NCI-H748 (cell line): ENCODE measurements around the gene LRRC51.
"Not testable (repeated sequence)": the region's sequence is repeated elsewhere in the genome, so short reads cannot be mapped to it uniquely, and the experiment has no call there.

Source experiments
- DNase-seq: peaks from one replicate; lab custom pipeline; 2025; ENCODE audit not compliant: unreplicated experiment; lab: John Stamatoyannopoulos, UW

LRRC51 gene

DNA sequence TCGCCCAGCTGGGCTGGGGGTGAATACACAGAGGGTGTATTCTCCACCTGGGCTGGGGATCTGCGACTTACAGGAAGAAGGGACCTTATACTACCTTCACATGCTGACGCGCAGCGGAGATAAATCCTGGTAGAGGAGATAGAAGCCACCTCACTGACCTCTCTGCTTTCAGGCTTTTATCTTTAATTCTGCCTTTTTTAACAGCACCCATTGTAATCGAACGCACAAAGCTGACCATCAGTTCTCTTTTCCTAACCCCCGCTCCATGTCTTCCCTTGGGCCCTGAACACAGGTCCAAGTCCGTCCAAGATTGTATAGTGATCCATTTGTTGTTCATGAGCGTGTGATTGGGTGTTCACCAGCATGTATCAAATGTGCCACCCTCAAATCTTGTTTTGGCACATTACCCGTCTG, 23.1 kb downstream of the LRRC51 start:
- no peak for DNase-seq

GRCh38 chr11:72105888-72106287, 25.2 kb downstream of the LRRC51 start, which contains the start of gene TOMT:
TSS of gene TOMT (plus strand) at chr11:72105924. CDS start at chr11:72105952, 28 bp downstream.
- DNase-seq = no peak

GRCh38 chr11:72111300-72112142, 30.9 kb downstream of the LRRC51 start:
- DNase-seq = no peak

DNA sequence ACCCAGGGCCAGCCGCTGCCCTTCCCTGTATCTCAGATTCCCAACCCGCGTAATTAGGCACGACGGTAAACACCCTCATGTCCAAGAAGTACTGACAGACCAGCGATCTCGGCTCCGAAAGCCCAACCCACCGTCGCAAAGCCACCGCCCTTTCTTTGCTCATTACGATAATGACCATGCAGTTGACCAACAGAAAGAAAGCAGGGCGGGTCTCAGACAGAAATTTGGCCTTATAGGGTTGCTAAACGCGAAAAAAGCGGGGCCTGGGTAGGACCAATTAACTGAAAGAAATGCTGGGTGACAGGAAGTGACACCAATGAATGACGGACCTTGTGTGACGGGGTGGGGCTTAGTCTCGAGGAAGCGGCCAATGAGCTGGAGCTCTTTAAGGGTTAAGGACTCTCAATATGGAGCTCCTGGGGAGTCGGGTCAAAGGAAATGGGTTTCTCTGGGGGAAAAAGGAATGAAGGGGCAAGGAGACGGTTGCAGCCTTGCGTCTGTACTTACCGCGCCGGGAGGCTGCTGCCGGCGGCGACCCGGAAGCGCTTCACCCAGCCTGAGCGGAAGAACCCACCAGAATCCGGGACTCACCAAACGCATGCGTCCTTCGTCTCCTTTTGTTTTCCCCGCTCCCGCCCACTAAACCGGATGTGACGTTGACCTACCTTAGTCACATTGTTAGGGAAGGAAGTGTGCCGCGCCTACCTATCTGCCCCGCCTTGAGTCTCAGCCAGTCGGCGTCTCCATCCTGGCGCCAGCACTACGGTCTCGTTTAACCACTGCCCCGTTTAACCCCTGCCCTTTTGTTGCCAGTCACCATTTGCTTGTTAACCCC, 31.7 kb downstream of the LRRC51 start, which contains the start of gene ANAPC15:
ANAPC15 (minus strand) TSS at position 553 of the 835 bp plus-strand sequence. CDS start 1,419 bp downstream, outside the sequence.
- peak; percentile 100 for DNase-seq

GRCh38 chr11:72112978-72113808, 32.5 kb downstream of the LRRC51 start:
- no peak for DNase-seq

GRCh38 chr11:72114570-72114969, 33.9 kb downstream of the LRRC51 start:
- DNase-seq = no peak

- DNase-seq = no peak
Measured at GRCh38 chr11:72116019-72116755, 35.5 kb downstream of the LRRC51 start.

DNA sequence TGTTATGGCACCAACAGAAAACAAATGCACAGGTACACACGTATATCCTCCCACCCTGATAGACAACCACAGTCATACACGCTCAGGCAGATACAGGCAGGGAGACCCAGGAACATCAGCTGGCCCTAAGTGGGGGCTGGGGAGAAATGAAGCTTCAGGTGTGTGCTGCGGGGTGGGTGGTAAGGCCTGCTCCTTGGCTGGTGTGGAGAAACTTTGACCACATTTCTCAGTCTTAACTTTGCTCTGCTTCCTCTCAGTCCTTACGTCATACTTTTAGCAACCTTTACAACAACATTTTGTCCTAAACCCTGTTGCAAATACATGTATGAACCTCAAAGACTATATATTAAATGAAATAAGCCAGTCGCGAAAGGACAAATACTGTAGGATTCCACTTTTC, 38.5 kb downstream of the LRRC51 start:
- no peak for DNase-seq

DNA sequence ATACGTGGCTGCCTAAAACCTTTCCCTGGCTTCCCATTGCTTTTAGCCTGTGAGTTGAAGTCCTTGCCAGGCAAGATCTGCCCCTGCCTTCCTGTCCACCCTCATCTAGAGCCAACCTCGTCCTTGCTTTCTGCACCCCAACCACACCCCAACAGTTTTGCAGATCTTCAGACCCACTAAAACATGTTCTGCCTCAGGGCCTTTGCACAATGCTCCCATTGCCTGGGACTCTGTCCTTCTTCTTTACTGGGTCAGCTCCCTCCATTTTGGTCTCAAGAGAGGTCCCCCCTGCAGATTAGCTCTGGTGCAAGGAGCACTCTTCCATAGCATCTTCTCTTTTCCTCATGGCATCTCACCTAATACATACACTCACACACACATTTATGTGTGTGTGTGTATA, 40.3 kb downstream of the LRRC51 start:
- no peak for DNase-seq

DNA sequence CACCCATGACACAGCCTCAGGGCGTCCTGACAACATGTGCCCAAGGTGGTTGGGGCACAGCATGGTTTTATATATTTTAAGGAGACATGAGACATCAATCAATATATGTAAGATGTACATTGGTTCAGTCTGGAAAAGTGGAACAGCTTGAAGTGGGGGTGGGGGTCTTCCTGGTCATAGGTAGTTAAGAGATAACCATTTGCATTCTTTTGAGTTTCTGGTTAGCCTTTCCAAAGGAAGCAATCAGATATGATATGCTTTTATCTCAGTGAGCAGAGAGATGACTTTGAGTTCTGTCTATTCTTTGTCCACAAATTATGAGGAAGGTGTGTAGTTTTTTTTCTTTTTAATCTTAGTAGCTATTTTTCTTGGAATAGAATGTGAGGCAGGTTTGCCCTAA, 42.0 kb downstream of the LRRC51 start:
- no peak for DNase-seq

DNA sequence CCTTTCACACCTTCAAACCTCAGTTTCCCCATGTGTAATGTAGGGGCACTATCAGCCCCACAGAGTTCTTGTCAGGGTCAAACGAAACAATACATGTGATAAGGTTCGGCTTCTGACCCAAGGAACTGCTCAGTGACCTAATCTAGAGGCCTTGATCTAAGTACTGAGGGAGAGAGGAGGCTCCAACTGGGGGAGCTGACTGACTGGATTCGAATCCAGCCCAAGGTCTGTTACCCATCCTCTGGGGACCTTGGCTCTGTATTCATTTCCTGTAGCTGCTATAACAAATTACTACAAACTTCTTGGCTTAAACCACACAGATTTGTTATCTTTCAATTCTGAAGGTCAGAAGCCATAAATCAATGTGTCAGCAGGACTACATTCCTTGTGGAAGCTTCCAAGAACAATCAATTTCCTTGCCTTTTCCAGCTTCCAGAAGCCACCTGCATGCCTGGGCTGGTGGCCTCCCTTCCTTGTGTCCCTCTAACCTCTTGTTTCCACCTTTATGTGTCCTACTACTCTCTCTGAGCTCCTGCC, 42.5 kb downstream of the LRRC51 start:
- no peak for DNase-seq

GRCh38 chr11:72124046-72124445, 43.4 kb downstream of the LRRC51 start:
- DNase-seq = no peak

DNA sequence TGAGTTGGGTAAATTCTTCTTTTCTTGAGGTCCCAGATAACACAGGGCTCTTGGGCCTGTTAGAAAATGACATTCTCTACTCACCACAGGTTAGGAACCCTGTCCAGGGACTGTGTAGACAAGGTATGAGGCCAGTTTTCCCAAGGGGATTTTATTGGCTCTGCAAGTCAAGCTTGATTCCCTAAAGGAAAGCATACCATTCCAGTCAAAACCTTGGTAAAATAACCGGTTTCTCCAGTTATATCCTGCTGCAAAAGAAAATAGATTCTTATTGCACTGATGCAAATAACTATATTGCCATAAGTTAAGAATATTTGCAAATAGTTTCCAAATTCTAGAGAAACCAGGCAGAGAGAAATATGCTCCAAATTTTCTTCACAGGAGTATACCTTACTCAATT, 45.3 kb downstream of the LRRC51 start:
- DNase-seq = no peak

- DNase-seq = no peak
Measured at GRCh38 chr11:72127923-72128322, 47.3 kb downstream of the LRRC51 start.

GRCh38 chr11:72129381-72129780, 48.7 kb downstream of the LRRC51 start:
- DNase-seq = no peak

DNA sequence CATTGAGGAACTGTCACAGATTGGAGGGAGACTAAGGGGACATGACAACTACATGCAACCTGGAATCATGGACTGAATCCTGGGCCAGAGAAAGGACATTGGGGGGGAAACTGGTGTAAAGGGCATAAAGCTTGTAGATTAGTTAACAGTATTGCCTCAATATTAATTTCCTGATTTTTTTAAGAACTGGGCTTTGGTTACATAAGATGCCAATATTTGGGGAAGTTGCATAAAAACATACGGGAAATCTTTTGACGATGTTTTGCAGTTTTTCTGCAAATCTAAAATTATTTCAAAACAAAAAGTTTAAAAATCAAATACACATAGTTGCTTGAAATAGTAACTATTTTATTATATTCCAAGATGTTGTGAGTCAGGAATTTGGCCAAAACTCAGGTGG, 52.0 kb downstream of the LRRC51 start:
- DNase-seq = no peak

DNA sequence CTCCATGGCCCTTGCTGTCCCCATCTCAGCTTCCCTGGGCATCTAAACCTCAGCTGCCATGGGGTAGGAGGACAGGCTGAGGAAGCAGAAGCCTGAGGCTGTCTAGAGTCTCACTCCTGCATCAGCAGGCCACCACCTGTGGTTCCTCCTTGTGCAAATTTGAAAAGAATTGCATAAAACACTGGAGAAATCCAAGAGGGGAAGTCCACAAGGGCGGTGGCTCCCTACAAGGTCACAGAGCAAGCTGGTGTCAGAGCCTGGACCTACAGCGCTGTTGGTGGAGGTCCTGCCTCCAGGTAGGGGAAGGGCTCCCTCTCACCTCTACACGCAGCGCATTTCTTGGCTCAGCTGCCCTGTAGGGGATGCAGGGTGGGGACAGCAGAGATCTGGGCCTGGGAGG, 54.8 kb downstream of the LRRC51 start, which contains the start of gene FOLR3:
FOLR3 (plus strand) TSS at position 253 of the 400 bp plus-strand sequence. CDS start 228 bp downstream, outside the sequence.
- not testable (repeated sequence) for DNase-seq

GRCh38 chr11:72135891-72136683, 55.4 kb downstream of the LRRC51 start:
- no peak for DNase-seq

DNA sequence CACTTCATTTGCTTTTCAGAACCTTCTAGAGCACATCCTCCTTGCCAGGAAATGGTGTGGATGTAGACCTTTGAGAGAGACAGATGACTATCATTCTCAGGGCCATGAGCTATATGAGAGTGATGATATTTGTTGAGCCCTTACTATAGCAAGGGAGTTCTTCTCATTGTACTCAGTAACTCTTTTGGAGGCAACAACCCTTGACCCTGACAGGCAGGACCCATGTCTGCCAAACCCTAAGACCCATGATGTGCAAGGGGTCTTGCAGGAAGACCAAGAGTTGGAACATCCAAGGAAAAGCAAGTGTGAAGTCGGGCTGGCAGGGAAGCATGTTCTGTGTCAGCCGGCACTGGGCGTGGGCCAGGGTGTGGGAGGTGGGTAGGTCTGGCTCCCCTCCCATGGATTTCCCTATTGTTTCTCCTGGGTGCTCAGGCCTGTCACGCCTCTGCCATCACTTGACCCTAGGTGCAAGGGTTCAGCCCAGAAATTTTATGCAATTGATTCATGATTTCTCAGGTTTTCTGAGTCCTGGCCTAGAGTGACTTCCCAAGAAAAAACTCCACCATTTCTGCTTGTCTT, 56.1 kb downstream of the LRRC51 start:
- no peak for DNase-seq
